Right forelimb (tissue), 1 donor: ENCODE measurements around the gene CAMK2N2.
A peak's percentile ranks its signal among the peaks of the same experiment; 100 is the strongest.

Source experiments
- DNase-seq: peaks from one replicate; pipeline ENCODE4 v3.0.0-alpha.2; 2018

CAMK2N2 gene

DNA sequence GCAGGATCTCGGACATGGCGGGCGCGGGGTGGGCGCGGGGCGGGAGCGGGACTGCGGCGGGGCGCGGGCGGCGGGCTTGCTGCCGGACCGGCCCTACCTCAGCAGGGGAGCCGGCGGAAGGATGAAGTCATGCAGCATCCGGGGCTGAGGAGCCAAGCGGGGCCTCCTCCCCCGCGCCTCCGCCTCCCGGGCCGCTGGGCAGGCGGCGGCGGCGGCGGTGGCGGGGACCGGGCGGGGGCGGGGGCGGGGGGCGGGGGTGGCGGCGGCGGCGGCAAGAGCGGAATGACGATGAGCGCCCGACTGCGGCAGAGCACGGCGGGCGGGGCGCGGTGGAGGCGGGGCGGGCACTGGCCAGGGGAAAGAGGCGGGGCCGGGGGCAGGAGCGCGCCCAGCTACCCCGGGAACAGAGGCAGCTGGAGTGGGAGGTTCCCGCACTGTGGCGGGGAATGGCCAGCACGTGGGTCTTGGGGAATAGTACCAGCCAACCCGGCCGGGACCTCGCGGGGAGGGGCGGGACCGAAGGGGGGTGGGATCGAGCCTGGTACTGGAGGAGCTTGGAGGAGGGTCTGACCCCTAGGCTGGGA is at the start of gene CAMK2N2:
CAMK2N2 (minus strand) TSS at position 284 of the 584 bp plus-strand sequence; CDS start at position 16, 268 bp downstream.
- peak; percentile 52 for DNase-seq

DNA sequence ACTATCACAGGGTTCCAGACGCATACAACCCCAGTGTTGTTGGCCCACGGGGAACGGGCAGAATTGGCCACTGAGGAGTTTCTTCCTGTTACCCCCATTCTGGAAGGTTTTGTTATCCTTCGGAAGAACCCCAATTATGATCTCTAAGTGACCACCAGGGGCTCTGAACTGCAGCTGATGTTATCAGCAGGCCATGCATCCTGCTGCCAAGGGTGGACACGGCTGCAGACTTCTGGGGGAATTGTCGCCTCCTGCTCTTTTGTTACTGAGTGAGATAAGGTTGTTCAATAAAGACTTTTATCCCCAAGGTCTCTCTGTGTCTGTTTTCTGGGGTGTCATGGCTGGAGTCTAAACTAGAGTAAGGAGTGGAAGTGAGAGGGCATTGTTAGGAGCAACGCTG is 47.4 kb upstream of the CAMK2N2 start:
- DNase-seq, result no peak

DNA sequence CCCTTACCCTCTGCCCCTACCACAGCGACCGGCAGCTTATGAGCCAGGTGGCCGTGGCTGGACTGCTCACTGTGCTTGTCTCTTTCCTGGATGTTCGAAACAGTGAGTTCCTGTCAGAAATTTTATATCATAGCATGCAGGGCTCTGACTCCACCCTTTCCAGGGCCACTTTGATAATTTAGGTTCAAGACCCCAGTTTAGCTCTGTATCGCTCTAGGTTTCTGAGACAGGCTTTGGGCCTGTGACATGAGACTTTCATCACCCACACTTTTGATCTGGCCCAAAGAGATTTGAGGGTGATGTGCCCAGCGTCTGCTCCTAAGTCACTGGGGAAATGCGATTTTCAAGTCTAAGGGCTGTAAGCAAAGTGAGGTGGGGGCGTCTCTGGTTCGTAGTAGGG is 46.6 kb upstream of the CAMK2N2 start:
- DNase-seq, result no peak

DNA sequence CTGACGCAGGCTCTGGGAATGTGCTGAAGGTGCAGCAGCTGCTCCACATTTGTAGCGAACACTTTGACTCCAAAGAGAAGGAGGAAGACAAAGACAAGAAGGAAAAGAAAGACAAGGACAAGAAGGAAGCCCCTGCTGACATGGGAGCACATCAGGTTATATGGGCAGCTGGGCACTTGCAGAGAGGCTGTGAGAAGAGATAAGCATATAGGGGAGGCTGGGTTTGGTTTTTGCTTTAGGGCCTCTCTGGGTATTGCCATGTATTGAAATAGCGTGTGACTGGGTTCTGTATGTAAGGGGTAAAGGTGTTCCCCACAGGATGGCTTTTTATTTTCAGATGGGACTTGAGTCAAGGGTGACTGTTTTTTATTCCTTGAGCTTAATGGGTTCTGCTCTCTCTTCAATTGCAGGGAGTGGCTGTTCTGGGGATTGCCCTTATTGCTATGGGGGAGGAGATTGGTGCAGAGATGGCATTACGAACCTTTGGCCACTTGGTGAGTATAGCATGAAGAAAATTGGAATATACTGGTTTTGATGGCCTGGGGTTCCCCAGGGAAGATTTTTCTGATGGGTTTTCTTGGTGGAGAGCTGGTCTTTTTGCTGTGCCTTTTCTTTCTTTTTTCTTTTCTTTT is 45.1 kb upstream of the CAMK2N2 start:
- no peak for DNase-seq

DNA sequence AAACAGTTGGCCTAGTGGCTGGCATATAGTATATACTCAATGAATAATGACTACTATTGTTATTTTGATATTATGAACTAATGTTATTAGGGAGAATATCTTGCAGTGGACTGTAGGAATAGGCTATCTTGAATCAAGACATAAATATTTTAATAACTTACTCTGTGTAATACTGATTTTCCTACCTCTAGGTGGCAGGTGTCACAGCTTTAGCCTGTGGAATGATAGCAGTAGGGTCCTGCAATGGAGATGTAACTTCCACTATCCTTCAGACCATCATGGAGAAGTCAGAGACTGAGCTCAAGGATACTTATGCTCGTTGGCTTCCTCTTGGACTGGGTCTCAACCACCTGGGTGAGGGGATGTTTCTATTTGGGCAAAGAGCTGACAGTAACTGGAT is 44.2 kb upstream of the CAMK2N2 start:
- DNase-seq, result no peak

DNA sequence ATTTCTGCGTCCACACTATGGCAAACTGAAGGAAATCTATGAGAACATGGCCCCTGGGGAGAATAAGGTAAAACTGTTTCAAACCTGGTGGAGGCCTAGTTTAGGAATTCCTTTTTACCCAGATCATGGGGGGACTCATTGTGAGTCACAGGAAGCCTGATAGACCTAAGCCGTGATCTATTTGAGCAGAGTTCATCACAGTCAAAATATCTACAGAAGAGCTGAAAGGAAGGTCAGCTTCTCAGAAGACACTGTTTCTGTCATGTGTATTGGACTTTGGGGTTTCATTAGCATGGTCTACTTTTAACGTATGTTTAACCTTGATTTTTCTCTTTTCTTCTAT is 39.0 kb upstream of the CAMK2N2 start:
- no peak for DNase-seq

DNA sequence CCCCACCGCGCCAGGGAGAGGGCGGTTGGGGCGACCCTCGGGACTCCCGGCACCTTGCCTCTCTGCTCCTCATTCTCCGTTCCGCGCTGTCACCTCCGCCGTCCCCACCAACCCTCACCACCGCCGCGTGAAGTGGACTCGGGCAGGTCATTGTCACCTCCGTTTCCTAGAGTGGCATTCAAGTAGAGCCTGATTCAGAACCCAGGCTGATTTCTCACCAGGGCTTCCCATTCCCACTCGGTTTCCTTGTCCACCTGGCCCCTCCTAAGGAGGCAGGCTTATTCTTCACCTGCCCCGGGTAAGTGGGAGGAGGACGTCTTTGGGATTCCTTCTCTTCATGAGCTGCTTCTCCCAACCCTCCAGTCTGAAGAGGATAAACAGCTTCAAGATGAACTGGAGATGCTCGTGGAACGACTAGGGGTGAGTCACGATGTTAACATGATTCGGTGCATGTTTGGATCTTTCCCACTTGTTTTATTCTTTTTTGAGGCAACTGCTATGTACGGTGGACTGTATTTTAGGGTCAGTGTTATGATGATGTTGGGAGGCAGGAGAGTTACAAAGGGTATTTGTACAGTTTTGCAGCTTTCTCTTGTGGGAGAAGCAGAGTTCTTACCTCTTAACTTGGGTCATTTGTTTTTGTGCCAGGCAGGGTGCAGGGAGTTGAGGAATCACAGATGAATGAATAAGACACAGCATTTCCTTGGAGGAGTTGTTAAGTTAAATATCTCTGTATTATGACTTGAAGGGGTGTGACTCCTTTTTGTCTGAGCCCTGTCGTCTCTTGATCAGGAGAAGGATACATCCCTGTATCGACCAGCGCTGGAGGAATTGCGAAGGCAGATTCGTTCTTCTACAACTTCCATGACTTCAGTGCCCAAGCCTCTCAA is 38.4 kb upstream of the CAMK2N2 start:
- DNase-seq, result no peak

DNA sequence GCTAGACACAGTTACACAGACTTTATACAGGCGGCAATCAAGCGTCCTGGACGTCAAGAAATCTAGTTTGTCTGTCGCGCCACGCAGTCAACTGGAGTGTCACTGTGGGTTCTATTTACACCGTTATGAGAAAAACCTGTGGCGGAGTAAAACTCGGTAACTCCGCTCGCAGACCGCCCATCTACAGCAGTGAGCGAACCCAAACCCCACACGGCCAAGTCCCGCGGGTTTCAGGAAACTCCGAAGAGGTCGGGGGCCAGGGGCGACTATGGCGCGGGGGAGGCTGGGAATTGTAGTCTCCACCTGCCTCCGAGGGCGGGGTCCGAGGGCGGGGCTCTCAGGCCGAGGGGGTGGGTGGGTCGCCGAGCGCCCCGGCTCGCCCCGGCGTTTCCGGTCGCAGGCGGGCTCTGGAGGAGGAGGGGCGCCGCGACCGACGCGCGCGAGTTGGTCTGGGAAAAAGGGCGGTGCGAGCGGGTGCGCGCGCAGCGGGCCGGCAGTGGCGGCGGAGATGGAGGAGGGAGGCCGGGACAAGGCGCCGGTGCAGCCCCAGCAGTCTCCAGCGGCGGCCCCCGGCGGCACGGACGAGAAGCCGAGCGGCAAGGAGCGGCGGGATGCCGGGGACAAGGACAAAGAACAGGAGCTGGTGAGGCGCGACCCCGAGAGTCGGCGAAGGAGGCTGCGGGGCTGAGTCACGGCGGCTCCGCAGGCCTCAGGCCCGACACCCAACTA is 37.6 kb upstream of the CAMK2N2 start, which contains the start of gene PSMD2:
PSMD2 (plus strand) TSS at position 483 of the 729 bp plus-strand sequence; CDS start at position 509, 26 bp downstream.
- peak; percentile 100 for DNase-seq

DNA sequence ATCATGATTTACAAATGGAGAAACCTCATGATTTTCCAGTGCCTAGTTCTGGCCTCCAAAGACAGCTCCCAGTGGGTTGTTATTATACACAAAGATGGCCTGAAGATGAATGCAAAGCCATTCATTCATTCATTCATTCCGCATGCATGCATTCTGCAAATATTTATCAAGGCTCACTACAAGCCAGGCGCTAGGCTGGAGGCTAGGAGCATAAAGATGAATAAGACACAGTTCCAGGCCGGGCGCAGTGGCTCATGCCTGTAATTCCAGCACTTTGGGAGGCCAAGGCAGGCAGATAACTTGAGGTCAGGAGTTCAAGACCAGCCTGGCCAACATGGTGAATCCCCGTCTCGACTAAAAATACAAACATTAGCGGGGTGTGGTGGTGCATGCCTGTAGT is 35.3 kb upstream of the CAMK2N2 start:
- DNase-seq, result no peak

DNA sequence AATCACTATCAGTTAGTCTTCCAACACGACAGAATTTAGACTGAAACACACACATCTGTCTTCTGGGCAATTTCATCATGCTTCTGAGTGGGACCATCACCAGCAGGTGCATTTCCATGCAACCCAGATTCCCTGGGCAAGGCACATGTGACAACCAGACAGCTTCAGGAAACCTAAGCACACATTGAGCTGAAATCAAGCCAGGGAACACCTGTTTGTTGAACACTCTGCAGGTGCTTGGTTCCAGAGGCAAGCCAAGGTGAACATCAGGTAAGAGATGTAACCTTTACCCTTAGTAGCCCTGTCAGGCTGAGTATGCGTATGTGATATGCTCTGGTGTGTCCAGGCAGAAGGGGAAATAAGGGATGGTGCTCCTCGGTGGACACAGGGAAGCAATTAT is 34.4 kb upstream of the CAMK2N2 start:
- DNase-seq, result no peak

DNA sequence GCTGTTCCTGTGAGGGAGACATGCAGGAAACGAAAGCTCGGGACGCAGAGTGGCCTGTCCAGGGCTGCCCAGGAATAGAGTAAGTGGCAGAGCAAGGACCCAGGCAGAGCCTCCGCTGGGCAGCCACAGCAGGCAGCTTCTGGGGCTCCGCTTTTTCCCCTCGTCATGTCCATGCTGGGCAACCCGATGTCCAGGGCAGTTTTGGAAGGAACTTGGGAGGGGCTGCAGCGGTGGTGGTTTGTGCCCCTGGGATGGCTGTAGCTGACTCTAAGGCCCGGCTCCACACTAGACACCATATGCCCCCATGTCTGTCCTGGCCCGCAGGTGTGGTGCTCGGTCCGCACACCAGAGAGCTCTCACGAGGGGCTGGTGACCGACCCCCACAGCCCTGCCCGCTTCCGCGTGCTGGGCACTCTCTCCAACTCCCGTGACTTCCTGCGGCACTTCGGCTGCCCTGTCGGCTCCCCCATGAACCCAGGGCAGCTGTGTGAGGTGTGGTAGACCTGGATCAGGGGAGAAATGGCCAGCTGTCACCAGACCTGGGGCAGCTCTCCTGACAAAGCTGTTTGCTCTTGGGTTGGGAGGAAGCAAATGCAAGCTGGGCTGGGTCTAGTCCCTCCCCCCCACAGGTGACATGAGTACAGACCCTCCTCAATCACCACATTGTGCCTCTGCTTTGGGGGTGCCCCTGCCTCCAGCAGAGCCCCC is 30.5 kb upstream of the CAMK2N2 start:
- DNase-seq, result no peak

DNA sequence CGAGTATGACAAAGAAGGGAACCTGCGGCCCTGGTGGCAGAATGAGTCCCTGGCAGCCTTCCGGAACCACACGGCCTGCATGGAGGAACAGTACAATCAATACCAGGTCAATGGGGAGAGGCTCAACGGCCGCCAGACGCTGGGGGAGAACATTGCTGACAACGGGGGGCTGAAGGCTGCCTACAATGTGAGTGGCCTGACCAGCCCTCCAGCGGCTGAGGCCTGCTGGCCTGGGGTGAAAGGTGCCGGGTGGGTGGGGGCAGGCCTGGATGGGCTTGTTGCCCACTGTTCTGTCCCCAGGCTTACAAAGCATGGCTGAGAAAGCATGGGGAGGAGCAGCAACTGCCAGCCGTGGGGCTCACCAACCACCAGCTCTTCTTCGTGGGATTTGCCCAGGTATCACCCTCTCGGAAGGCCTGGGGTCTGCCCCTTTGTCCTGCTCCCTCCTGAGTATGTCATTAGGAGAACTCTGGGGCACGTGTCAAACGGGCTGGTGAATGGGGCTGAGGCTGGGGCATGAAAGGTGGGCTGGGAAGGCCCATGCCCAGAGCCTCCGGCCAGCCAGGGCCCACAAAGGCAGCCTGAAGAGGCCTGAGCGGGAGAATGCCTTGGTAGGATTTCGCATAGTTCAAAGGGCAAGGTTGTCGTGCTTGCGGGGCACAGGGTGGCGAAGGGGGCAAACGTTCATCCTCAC is 29.8 kb upstream of the CAMK2N2 start:
- no peak for DNase-seq

DNA sequence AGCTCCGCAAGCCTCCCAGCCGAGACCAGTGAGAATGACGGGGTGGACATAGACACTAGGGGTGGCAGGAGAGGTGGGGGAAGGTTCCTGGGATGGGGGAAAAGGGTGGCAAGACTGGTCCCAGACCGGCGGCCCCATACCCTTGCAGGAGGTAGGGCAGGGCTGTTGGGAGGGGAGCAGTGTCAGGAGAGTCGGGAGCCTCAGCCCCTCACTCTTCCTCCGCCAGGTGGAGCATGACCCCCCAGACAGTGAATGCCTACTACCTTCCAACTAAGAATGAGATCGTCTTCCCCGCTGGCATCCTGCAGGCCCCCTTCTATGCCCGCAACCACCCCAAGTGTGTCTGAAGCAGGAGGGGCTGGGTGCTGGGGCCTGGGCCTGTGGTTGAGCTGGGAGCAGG is 29.0 kb upstream of the CAMK2N2 start:
- DNase-seq, result no peak

DNA sequence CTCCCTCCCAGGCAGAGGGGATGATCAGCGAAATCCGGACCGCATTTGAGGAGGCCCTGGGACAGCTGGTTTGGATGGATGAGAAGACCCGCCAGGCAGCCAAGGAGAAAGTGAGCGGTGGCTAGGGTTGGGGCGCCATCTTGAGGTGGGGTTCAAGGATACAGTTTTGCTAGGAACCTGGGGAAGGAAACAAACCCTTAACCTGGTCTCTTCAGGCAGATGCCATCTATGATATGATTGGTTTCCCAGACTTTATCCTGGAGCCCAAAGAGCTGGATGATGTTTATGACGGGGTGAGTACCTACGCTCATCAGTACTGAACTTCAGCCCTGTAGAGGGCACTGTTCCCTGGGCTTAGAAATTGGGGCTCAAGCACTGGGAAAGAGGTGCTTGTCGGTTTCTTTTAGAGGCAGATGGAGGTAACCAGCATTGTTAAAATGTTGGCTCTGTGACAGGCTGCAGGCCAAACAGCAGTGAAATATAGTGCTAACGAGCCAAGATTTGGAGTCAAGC is 28.1 kb upstream of the CAMK2N2 start:
- peak; percentile 56 for DNase-seq

DNA sequence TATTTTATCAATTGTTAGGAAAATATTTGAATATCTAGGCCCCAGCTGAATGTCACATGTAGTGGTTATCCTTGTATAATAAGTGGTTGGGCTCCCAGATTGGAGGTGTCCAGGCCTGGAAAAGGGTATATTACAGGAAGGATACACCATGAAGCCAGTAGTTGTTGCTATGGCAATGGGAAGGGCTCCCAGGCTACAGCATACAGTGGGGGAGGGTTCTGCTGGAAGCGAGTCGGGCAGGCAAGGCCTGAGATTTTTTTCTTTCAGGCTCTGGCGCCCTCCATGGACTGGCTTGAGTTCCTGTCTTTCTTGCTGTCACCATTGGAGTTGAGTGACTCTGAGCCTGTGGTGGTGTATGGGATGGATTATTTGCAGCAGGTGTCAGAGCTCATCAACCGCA is 23.3 kb upstream of the CAMK2N2 start:
- peak; percentile 74 for DNase-seq

DNA sequence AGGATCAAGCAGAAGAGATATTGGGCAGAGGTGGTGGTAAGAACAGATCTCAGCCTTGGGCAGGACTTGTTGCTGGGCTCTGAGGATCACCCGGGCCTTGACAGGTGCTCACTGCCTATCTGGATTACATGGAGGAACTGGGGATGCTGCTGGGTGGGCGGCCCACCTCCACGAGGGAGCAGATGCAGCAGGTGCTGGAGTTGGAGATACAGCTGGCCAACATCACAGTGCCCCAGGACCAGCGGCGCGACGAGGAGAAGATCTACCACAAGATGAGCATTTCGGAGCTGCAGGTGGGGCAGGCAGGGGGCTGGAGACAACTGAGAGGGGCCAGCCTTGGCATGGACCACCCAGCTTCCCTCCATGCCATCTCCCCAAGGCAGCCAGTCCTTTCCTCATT is 22.3 kb upstream of the CAMK2N2 start:
- DNase-seq, result no peak

DNA sequence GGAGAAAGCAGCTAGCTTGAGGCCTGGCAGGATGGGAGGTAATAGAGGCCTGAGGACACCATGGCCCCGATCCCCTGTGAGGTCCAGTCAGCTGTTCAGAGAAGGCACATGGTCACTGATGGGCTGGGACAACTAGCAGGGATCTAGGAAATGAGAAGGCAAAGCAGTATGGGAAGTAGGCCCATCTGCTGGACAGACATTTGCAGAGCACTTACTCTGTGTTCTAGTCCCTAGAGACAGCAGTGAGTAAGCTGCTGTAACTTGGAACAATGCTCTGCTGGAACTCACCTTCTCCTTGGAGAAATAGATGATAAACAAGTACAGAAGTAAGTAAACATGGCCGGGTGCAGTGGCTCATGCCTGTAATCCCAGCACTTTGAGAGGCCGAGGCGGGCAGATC is 21.6 kb upstream of the CAMK2N2 start:
- DNase-seq, result no peak

DNA sequence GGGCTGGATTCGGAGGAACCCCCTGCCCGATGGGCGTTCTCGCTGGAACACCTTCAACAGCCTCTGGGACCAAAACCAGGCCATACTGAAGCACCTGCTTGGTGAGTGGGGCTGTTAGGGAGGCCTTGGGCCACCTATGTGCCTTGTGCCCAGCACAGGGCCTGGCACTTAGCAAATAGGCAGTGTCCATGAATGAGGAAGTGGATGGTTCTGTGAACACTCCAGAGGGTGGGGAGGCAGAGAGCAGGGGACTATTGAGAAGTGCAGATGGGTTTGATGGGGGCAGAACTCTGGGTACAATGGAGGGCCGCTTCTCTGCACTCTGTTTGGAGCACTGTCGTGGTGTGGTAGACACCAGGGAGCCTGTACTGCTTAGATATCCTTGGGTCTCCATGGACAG is 16.0 kb upstream of the CAMK2N2 start:
- DNase-seq, result peak; percentile 17

DNA sequence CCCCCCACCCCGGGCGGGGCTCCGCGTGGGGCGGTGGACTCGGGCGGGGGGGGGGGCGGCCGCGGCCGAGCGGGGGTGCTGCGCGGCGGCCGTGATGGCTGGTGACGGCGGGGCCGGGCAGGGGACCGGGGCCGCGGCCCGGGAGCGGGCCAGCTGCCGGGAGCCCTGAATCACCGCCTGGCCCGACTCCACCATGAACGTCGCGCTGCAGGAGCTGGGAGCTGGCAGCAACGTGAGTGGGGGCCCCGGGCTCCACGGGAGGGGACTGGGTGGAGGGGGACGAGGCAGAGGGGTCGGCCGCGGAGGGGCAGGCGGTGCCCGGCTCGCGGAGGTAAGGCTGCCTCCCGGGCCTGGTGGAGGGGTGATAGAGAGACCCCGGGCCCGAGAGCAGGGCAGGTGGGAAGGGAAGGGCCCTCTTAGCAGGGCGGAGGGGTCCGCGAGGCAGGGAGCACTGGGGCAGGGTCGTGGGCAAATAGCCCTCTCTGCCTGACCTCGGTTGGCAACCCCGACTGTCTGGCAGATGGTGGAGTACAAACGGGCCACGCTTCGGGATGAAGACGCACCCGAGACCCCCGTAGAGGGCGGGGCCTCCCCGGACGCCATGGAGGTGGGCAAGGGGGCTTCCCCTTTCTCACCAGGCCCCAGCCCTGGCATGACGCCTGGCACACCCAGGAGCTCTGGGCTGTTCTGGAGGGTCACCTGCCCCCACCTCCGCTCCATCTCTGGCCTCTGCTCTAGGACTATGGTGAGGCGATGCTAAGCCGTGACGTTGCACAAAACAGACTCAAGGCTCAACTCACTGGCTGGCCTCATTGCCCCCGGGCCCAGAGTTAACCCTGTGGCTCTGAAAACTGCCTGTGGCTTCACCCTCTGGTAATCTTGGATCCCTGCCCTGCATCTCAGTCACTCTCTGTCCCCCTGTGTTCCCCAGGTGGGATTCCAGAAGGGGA is 14.9 kb upstream of the CAMK2N2 start, which contains the start of gene ECE2:
ECE2 (plus strand) TSS at position 62 of the 950 bp plus-strand sequence; CDS start at position 194, 132 bp downstream.
- DNase-seq, result peak; percentile 36

DNA sequence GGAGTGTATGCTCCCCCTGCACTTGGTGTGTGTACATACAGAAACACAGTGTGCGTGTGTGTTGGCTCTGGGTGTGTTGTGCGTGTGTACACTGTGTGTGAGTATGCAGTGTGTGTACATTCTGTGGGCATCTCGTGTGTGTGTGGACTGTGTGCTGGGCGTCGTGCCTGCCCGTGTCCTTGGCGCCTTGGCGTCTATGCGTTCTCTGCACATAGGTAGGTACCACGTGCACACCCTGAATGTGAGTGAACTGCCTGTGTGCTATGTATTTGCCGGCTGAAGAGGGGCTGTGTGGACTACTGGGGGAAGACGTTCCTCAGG is 14.0 kb upstream of the CAMK2N2 start:
- DNase-seq, result no peak

DNA sequence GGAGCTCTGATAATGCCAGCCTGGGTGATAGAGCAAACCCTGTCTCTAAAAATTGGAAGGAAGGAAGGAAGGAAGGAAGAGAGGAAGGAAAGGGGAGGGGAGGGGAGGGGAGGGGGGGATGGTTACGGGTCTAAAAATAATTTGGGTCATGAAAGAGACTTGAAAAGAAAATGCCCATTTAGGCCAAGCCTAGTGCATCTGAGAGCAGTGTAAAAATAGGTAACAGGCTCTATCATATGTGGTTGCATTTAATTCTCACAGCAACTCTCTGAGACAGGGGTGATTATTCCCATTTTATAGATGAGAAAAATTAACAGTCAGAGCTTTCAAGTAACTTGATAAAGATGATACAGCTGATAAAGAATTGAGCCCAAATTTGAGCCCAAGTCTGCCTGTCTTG is 10.9 kb upstream of the CAMK2N2 start:
- DNase-seq, result no peak
